ENCODE results near the gene RRP1.

DNA sequence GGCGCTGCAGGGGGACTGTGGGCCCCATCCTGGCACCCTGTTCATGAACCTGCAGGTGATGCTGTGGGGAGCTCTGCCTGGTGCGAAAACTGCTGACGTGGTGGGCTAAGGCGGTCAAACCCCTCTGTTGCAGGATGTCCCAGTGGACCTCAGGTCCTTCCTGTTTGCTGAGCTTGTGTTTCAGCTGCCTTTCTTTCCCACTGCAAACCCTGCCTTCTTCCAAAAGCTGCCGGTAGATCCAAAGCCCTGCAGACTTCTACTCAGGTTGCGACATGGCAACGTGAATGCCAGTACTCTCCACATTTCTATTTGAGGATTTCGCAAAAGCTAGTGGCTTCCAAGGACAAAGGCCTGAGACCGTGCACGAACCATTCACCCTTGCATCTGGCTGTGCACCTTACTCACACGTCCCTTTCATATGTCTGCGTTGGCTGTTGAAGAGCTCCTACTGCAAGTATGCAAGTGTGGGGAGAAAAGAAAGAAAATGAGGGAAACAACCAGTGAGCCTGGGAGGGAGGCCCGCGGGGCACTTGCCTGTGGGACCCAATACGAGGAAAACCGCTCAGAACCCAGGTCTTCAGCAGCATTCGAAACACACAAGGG, 6.2 kb upstream of the RRP1 start:
- TF ChIP-seq CTCF (IDR thresholded peaks at IDR 0.05; ENCODE audit: low read length) (no peak), EZH2 (IDR thresholded peaks at IDR 0.05; ENCODE audit: borderline replicate concordance, low read length) (no peak)

All from OCI-LY1 (cell line).